ENCODE data around the gene TTC7B.

Gene TTC7B

DNA sequence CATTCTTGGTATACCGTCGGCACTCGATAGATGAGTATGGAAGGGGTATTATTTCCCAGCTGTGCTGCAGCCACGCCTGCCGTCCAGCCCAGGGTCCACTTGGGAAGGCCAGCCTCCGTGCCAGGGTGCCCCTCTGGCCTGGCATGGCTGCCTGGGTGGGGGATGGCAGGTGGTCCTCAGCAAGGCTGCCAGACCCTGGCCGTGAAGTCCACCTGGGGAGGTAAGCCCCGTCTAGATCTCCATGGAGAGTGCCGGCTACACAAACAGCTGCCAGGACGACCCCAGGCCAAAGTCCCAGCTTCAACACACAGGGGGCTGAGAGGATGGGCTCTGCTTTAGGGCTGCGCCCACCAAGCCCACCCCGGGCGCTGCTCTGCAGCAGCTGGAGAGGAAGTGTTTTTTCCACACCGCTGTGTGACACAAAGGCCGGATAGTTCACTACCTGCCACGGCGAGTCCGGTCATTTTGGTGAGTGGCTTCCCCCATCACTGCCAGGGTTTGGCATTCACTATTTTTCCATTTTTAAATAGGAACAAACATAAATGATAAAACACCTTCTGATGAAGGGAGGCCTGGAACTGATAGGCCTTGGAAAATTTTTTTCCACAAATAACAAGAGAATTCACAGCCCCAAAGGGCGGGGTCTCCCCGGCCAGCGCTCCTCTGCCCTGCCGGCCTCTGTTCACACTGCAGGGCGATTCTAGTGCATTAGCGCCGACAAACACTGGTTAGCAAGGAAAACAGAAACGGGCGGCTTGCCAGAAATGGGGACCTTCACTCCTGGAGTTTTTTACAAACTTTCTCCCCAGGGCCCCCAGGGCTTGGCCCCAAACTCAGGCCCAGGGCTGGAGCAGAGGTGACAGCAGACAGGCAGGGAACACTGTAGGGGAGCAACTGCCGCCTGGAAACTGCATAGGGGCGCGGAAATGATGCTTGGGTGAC, 257.9 kb downstream of the TTC7B start:
- Histone ChIP-seq H3K27ac (replicated peaks) (no peak overlapping the region), H3K4me3 (replicated peaks; ENCODE audit: insufficient read depth, low read length) (no peak overlapping the region), H3K27me3 (ENCODE audit: insufficient read depth, poor library complexity, severe bottlenecking) (peaks cover 10% of the 10 kb centered on the region)
- TF ChIP-seq, protein P1, sequence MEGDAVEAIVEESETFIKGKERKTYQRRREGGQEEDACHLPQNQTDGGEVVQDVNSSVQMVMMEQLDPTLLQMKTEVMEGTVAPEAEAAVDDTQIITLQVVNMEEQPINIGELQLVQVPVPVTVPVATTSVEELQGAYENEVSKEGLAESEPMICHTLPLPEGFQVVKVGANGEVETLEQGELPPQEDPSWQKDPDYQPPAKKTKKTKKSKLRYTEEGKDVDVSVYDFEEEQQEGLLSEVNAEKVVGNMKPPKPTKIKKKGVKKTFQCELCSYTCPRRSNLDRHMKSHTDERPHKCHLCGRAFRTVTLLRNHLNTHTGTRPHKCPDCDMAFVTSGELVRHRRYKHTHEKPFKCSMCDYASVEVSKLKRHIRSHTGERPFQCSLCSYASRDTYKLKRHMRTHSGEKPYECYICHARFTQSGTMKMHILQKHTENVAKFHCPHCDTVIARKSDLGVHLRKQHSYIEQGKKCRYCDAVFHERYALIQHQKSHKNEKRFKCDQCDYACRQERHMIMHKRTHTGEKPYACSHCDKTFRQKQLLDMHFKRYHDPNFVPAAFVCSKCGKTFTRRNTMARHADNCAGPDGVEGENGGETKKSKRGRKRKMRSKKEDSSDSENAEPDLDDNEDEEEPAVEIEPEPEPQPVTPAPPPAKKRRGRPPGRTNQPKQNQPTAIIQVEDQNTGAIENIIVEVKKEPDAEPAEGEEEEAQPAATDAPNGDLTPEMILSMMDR (IDR thresholded peaks at IDR 0.05; ENCODE audit: insufficient read depth, low read length), result no peak
- TF ChIP-seq SPI1 (IDR thresholded peaks at IDR 0.05; ENCODE audit: borderline replicate concordance, low read depth) (no peak), POLR2AphosphoS5 (IDR thresholded peaks at IDR 0.05; ENCODE audit: low read depth) (no peak), GABPA (IDR thresholded peaks at IDR 0.05; ENCODE audit: low read depth) (no peak)
- TF ChIP-seq, protein P2, sequence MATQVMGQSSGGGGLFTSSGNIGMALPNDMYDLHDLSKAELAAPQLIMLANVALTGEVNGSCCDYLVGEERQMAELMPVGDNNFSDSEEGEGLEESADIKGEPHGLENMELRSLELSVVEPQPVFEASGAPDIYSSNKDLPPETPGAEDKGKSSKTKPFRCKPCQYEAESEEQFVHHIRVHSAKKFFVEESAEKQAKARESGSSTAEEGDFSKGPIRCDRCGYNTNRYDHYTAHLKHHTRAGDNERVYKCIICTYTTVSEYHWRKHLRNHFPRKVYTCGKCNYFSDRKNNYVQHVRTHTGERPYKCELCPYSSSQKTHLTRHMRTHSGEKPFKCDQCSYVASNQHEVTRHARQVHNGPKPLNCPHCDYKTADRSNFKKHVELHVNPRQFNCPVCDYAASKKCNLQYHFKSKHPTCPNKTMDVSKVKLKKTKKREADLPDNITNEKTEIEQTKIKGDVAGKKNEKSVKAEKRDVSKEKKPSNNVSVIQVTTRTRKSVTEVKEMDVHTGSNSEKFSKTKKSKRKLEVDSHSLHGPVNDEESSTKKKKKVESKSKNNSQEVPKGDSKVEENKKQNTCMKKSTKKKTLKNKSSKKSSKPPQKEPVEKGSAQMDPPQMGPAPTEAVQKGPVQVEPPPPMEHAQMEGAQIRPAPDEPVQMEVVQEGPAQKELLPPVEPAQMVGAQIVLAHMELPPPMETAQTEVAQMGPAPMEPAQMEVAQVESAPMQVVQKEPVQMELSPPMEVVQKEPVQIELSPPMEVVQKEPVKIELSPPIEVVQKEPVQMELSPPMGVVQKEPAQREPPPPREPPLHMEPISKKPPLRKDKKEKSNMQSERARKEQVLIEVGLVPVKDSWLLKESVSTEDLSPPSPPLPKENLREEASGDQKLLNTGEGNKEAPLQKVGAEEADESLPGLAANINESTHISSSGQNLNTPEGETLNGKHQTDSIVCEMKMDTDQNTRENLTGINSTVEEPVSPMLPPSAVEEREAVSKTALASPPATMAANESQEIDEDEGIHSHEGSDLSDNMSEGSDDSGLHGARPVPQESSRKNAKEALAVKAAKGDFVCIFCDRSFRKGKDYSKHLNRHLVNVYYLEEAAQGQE (IDR thresholded peaks at IDR 0.05; ENCODE audit: insufficient replicate concordance, low read depth), result no peak
- DNase-seq (ENCODE audit: low read depth in 1 of 2, low spot score in 1 of 2), result no peak

DNA sequence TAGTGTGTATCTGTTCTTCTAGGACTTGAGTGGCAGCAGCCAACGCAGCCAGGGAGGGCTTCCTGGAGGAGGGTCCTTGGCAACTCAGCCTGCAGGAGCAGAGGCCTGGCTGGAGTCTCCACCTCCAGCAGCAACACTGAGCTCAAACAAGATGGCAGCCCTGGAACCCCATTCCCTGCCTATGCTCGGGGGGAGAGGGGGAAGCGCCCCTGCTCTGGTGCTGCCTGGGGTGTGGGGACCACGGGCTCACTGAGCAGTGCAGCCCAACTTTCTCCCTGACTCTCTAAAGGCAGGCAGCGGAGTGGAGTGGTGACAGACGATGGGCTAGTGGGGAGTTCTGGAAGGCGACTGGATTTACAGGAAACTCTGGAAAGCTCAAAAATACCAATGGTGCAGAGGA, 258.7 kb downstream of the TTC7B start:
- TF ChIP-seq GABPA (IDR thresholded peaks at IDR 0.05; ENCODE audit: low read depth) (no peak), SPI1 (IDR thresholded peaks at IDR 0.05; ENCODE audit: borderline replicate concordance, low read depth) (no peak), POLR2AphosphoS5 (IDR thresholded peaks at IDR 0.05; ENCODE audit: low read depth) (no peak)
- TF ChIP-seq, protein P1 (IDR thresholded peaks at IDR 0.05; ENCODE audit: insufficient read depth, low read length), result no peak
- TF ChIP-seq, protein P2 (IDR thresholded peaks at IDR 0.05; ENCODE audit: insufficient replicate concordance, low read depth), result no peak
- H3K27ac ChIP-seq (replicated peaks), result no peak overlapping the region

DNA sequence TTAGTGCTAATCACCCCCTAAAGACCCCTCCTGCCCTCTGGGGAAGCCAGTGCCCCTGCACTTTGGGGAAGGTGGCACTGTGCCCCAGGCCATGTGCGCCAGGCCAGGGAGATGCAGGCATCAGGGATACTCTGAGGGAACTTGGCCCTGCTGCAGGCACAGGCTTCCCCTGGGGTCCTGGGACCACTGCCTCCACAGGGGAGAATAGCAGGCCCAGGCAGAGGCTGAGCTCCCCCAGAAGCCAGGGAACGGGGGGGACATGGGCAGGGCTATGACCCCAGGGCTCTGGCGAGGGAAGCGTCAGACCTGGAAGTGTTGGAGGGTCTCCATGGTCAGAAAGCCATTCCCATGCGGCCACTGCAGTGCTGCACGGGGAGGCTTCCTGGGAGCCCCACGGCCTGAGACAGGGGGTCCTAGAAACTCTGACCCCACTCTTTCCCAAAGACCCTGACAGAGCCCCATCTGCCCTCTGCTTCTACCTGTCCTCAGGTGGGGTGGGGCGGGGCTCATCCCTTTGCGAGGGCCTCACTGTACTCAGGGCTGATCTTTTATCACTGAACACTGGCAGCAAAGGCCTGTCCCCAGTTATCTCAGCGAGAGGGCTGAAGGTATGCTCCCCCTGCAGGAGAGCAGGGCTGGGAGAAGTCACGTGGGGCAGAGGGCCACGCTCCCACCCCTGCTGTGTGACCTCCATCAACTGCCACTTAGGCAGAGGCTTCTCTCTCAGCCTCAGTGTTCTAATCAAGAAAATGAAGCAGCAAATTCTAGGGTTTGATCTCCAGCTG, 259.4 kb downstream of the TTC7B start:
- Histone ChIP-seq H3K27ac (replicated peaks) (no peak overlapping the region), H3K4me3 (replicated peaks; ENCODE audit: insufficient read depth, low read length) (no peak overlapping the region), H3K27me3 (ENCODE audit: insufficient read depth, poor library complexity, severe bottlenecking) (peaks cover 5% of the 10 kb centered on the region)
- TF ChIP-seq, protein P2 (IDR thresholded peaks at IDR 0.05; ENCODE audit: insufficient replicate concordance, low read depth), result no peak
- TF ChIP-seq SPI1 (IDR thresholded peaks at IDR 0.05; ENCODE audit: borderline replicate concordance, low read depth) (no peak), POLR2AphosphoS5 (IDR thresholded peaks at IDR 0.05; ENCODE audit: low read depth) (no peak), GABPA (IDR thresholded peaks at IDR 0.05; ENCODE audit: low read depth) (no peak)
- TF ChIP-seq, protein P1 (IDR thresholded peaks at IDR 0.05; ENCODE audit: insufficient read depth, low read length), result no peak
- no peak for DNase-seq (ENCODE audit: low read depth in 1 of 2, low spot score in 1 of 2)

More for the DNA sequence above, 258.7 kb downstream of the TTC7B start:
- H3K27me3 ChIP-seq (ENCODE audit: insufficient read depth, poor library complexity, severe bottlenecking), result peaks cover 10% of the 10 kb centered on the region
- no peak for DNase-seq (ENCODE audit: low read depth in 1 of 2, low spot score in 1 of 2)
- no peak overlapping the region for H3K4me3 ChIP-seq (replicated peaks; ENCODE audit: insufficient read depth, low read length)

Measured in HL-60 (cell line).